HL-60 (cell line): ENCODE measurements around the gene MT2A.

Source experiments
- DNase-seq, 2 experiments: peaks; one replicate each; pipeline ENCODE4 v3.0.0-alpha.2; 2010 to 2020; ENCODE audit warnings: low read depth in 1 of 2, low spot score in 1 of 2
- H3K27ac ChIP-seq: fragments of 250-450 bp; sonication (Bioruptor Pico); replicated peaks from 2 replicates; pipeline ENCODE4 v1.5.1; 2020; ENCODE audit warnings: mild to moderate bottlenecking, moderate library complexity
- H3K27me3 ChIP-seq: fragments of 250-450 bp; sonication (Bioruptor Pico); 2 replicates; pipeline ENCODE4 v1.5.1; 2021; ENCODE audit warnings: mild to moderate bottlenecking, moderate library complexity; ENCODE audit not compliant: insufficient read depth, poor library complexity, severe bottlenecking
- H3K4me3 ChIP-seq: replicated peaks from 2 replicates; pipeline ENCODE4 v1.5.1; 2011; ENCODE audit warnings: mild to moderate bottlenecking, control low read depth, low read length; ENCODE audit not compliant: insufficient read depth
- GABPA ChIP-seq: IDR thresholded peaks from 2 replicates; pipeline ENCODE4 v1.6.1; 2012; ENCODE audit warnings: low read depth
- POLR2AphosphoS5 ChIP-seq: IDR thresholded peaks from 2 replicates; pipeline ENCODE4 v1.6.1; 2012; ENCODE audit warnings: low read depth
- REST ChIP-seq: IDR thresholded peaks from 2 replicates; pipeline ENCODE4 v1.6.1; 2012; ENCODE audit warnings: low read depth; ENCODE audit not compliant: insufficient replicate concordance
- SPI1 ChIP-seq: IDR thresholded peaks from 2 replicates; pipeline ENCODE4 v1.6.1; 2012; ENCODE audit warnings: low read depth, mild to moderate bottlenecking, borderline replicate concordance
- TF ChIP-seq, protein P1 (sequence below): IDR thresholded peaks from one replicate; pipeline ENCODE4 v1.5.1; 2011; ENCODE audit warnings: low read length, control low read depth, inconsistent platforms; ENCODE audit not compliant: insufficient read depth

The MT2A gene

DNA sequence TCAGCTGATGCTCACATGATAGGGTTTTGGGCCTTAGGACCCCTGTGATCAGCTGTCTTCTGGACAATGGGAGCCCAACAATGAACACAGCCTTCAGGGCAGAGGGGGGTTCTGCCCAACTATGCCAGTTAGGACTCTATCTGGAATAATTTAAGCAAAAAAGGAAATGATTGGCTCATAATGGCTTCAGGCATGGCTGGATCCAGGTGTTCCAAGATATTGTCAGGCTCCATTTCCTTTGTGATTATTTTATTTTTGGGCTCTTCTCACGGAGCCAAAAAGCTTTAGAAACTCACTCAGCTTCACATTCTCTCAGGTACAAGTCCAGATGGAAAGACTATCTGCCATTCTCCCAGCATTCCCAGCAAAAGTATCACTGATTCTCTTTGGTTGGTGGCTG, 2.9 kb upstream of the MT2A start:
- no peaks in the 10 kb centered on the region for H3K27me3 ChIP-seq

DNA sequence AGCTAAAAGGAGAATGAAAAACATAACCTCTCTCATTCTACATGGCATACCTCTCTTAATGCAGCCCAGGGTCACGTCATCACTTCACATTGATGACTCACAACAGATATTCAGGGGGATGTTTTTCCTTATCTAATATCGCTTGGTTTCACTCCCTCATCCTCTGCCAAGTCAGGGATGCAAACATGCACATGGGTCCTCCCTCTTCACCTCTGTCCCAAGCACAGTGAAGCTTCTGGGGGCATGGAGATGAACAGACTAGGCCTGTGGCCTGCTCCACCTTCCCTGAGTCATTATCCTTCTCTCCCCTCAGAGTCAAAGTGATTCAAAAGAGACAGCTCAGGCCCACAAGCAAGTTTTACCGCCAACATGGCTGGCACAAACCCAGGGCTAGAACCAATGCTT, 2.3 kb upstream of the MT2A start:
- no peaks in the 10 kb centered on the region for H3K27me3 ChIP-seq
- no peak for DNase-seq
- TF ChIP-seq, protein P1, sequence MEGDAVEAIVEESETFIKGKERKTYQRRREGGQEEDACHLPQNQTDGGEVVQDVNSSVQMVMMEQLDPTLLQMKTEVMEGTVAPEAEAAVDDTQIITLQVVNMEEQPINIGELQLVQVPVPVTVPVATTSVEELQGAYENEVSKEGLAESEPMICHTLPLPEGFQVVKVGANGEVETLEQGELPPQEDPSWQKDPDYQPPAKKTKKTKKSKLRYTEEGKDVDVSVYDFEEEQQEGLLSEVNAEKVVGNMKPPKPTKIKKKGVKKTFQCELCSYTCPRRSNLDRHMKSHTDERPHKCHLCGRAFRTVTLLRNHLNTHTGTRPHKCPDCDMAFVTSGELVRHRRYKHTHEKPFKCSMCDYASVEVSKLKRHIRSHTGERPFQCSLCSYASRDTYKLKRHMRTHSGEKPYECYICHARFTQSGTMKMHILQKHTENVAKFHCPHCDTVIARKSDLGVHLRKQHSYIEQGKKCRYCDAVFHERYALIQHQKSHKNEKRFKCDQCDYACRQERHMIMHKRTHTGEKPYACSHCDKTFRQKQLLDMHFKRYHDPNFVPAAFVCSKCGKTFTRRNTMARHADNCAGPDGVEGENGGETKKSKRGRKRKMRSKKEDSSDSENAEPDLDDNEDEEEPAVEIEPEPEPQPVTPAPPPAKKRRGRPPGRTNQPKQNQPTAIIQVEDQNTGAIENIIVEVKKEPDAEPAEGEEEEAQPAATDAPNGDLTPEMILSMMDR = no peak
- TF ChIP-seq GABPA = no peak
- TF ChIP-seq POLR2AphosphoS5 = no peak
- TF ChIP-seq REST = no peak
- no peak for TF ChIP-seq SPI1
- no peak overlapping the region for H3K27ac ChIP-seq
- no peak overlapping the region for H3K4me3 ChIP-seq

More for the DNA sequence above, 2.9 kb upstream of the MT2A start:
- TF ChIP-seq SPI1 = no peak
- no peak for TF ChIP-seq GABPA
- TF ChIP-seq REST = no peak
- TF ChIP-seq, protein P1 = no peak
- TF ChIP-seq POLR2AphosphoS5 = no peak
- Histone ChIP-seq H3K4me3 (no peak overlapping the region), H3K27ac (no peak overlapping the region)
- DNase-seq = no peak

- H3K27me3 ChIP-seq = no peaks in the 10 kb centered on the region
- DNase-seq = no peak
- H3K4me3 ChIP-seq = no peak overlapping the region
- H3K27ac ChIP-seq = no peak overlapping the region
- TF ChIP-seq POLR2AphosphoS5 = no peak
- TF ChIP-seq, protein P1 = no peak
- TF ChIP-seq REST = no peak
- no peak for TF ChIP-seq SPI1
- no peak for TF ChIP-seq GABPA
These were observed 1.8 kb upstream of the MT2A start for GRCh38 chr16:56606476-56607108.
